ENCODE measurements around the gene MFSD11.

MFSD11 gene

DNA sequence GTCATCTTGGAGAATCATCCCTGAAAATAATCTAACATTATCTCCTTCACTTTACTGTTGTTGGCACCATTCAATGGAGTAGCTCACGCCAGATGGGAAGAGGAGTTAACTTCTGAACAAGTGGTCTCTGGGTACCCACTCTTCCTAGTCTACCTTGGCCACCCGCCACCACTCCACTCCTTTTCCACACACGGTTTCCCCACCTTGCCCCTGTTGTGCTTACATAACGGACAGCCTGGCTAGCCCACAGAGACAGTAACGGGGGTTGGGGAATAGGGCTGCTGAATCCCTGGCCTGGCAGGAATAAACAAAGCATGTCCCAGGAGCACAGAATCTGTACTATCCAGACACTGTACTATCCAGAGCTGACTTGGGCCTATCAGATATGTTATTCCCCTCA, 23.6 kb upstream of the MFSD11 start:
- TF ChIP-seq USF1 (IDR thresholded peaks at IDR 0.05) (no peak), CEBPB (IDR thresholded peaks at IDR 0.05) (no peak), TAF1 (IDR thresholded peaks at IDR 0.05; ENCODE audit: low read depth) (no peak), TEAD4 (IDR thresholded peaks at IDR 0.05) (no peak), ZBTB7A (IDR thresholded peaks at IDR 0.05; ENCODE audit: low read depth) (no peak)

DNA sequence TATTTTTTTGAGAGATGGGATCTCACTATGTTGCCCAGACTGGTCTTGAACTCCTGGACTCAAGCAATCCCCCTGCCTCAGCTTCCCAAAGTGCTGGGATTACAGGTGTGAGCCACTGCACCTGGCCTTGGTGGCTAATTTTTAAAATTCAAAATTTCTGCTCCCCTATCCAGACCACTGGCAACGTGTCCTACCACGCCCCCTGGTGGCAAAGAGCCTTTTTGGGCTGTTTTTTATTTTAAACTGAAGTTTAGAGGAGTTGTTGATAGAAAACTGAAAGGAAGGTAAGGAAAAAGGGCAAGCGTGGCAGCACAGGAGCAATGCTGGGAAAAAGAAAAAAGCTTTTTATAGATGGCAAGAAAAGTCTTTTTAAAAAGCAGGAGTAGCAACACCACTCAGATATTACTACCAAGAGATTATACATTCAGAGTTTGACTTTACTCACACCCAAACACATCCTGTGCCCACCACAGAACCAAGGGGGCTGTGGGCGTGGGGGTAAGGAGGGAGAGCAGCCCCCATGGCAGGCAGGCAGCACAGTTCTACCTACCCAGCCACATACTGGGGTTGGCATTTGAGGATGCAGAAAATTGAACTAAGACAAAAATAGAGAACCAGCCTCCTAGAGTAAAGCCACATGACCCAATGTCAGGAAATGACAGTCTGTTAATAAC, 23.0 kb upstream of the MFSD11 start:
- TF ChIP-seq EGR1 (IDR thresholded peaks at IDR 0.05) = no peak
- no peak for TF ChIP-seq FOXM1 (IDR thresholded peaks at IDR 0.05; ENCODE audit: borderline replicate concordance, low read depth)
- TF ChIP-seq RAD21 (IDR thresholded peaks at IDR 0.05; ENCODE audit: low read depth) = peak; percentile 74

- no peak for TF ChIP-seq NFIC (IDR thresholded peaks at IDR 0.05)
- TF ChIP-seq CREB1 (IDR thresholded peaks at IDR 0.05; ENCODE audit: low read depth) = no peak
- TF ChIP-seq TCF12 (IDR thresholded peaks at IDR 0.05; ENCODE audit: low read depth) = no peak
Observed at GRCh38 chr17:76715496-76715830, 22.5 kb upstream of the MFSD11 start.

- TF ChIP-seq REST (IDR thresholded peaks at IDR 0.05; ENCODE audit: low read depth) (no peak), ZBTB7A (IDR thresholded peaks at IDR 0.05; ENCODE audit: low read depth) (no peak), CREB1 (IDR thresholded peaks at IDR 0.05; ENCODE audit: low read depth) (no peak), NFIC (IDR thresholded peaks at IDR 0.05) (no peak), YY1 (IDR thresholded peaks at IDR 0.05; ENCODE audit: low read depth) (no peak), TAF1 (IDR thresholded peaks at IDR 0.05; ENCODE audit: low read depth) (no peak), TEAD4 (IDR thresholded peaks at IDR 0.05) (no peak), EP300 (IDR thresholded peaks at IDR 0.05; ENCODE audit: borderline replicate concordance) (no peak), FOXM1 (IDR thresholded peaks at IDR 0.05; ENCODE audit: borderline replicate concordance, low read depth) (no peak), CEBPB (IDR thresholded peaks at IDR 0.05) (no peak)
- TF ChIP-seq, protein P1, sequence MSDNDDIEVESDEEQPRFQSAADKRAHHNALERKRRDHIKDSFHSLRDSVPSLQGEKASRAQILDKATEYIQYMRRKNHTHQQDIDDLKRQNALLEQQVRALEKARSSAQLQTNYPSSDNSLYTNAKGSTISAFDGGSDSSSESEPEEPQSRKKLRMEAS (IDR thresholded peaks at IDR 0.05) = no peak
Observed at GRCh38 chr17:76716146-76716838, 21.6 kb upstream of the MFSD11 start.

GRCh38 chr17:76716839-76717215, 21.1 kb upstream of the MFSD11 start:
- TF ChIP-seq, protein P1 (IDR thresholded peaks at IDR 0.05) = no peak
- TF ChIP-seq USF1 (IDR thresholded peaks at IDR 0.05) = no peak
- TF ChIP-seq RAD21 (IDR thresholded peaks at IDR 0.05; ENCODE audit: low read depth) = no peak
- TF ChIP-seq CEBPB (IDR thresholded peaks at IDR 0.05) = no peak
- no peak for TF ChIP-seq YY1 (IDR thresholded peaks at IDR 0.05; ENCODE audit: low read depth)
- TF ChIP-seq NFIC (IDR thresholded peaks at IDR 0.05) = no peak
- TF ChIP-seq CREB1 (IDR thresholded peaks at IDR 0.05; ENCODE audit: low read depth) = no peak
- TF ChIP-seq ZBTB7A (IDR thresholded peaks at IDR 0.05; ENCODE audit: low read depth) = no peak
- no peak for TF ChIP-seq TAF1 (IDR thresholded peaks at IDR 0.05; ENCODE audit: low read depth)
- no peak for TF ChIP-seq TCF12 (IDR thresholded peaks at IDR 0.05; ENCODE audit: low read depth)
- TF ChIP-seq REST (IDR thresholded peaks at IDR 0.05; ENCODE audit: low read depth) = no peak
- no peak for TF ChIP-seq FOXM1 (IDR thresholded peaks at IDR 0.05; ENCODE audit: borderline replicate concordance, low read depth)
- TF ChIP-seq EP300 (IDR thresholded peaks at IDR 0.05; ENCODE audit: borderline replicate concordance) = no peak
- no peak for TF ChIP-seq EGR1 (IDR thresholded peaks at IDR 0.05)
- no peak for TF ChIP-seq TEAD4 (IDR thresholded peaks at IDR 0.05)

DNA sequence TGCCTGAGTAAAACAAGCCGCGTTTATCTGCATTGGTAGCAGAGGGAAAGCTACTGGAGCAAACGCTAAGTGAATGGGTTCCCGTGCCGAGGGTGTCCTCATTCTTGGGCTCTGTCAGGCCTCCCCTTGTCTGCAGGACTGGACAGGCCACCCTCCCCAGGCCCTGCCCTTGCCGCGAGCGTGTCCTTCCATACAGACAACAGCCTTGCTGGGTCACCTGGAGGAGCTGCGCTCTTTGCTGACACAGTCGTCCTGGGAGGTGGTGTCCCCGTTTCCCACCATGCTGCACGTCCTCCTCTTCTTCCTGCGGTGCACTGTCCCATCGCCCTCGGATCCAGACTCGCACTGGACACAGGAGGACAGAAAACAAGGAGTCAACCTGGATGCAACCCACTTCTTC, 19.4 kb upstream of the MFSD11 start:
- TF ChIP-seq EP300 (IDR thresholded peaks at IDR 0.05; ENCODE audit: borderline replicate concordance) = no peak
